Right lobe of liver (tissue), 6 donors: ENCODE results near the gene C2. TPM values are rescaled to one million over a fixed set of nuclear protein-coding genes. Genes with fewer than 3 reads are reported as not detected.

Source experiments
- ATAC-seq, 4 donors: fragments of 200-7000 bp; cut with Tn5 transposase; one replicate each; pipeline ENCODE4 v1.9.1; 2020; ENCODE audit warnings: mild to moderate bottlenecking in 4 of 4, moderate library complexity in 4 of 4
- DNase-seq, 3 donors: peaks; one replicate each; pipeline ENCODE4 v3.0.0-alpha.2; 2020
- H3K27ac ChIP-seq, 3 donors: fragments of 200-600 bp; one replicate each; pipeline ENCODE4 v1.8.0; 2022
- H3K27me3 ChIP-seq, 2 donors: fragments of 200-600 bp; one replicate each; pipeline ENCODE4 v1.8.0; 2022
- H3K36me3 ChIP-seq, 4 donors: fragments of 200-600 bp; sonication (generic) in 1 of 4; one replicate each; pipeline versions ENCODE4 v1.5.1 to v1.8.0; 2017 to 2022; ENCODE audit warnings: control low read depth in 1 of 4
- H3K4me1 ChIP-seq, 4 donors: fragments of 200-600 bp; sonication (generic) in 1 of 4; one replicate each; pipeline versions ENCODE4 v1.5.1 to v1.8.0; 2017 to 2022; ENCODE audit warnings: control low read depth in 1 of 4
- H3K4me3 ChIP-seq, 3 donors: fragments of 200-600 bp; one replicate each; pipeline ENCODE4 v1.8.0; 2022
- H3K9me3 ChIP-seq, 4 donors: fragments of 200-600 bp; sonication (generic) in 1 of 4; one replicate each; pipeline versions ENCODE4 v1.5.1 to v1.8.0; 2017 to 2022; ENCODE audit warnings: control low read depth in 1 of 4
- CTCF ChIP-seq, 4 donors: fragments of 200-600 bp in 3 of 4; fragments of 450-650 bp in 1 of 4; IDR thresholded peaks; one replicate each; pipeline versions ENCODE4 v1.5.1 to v1.8.0; 2016 to 2022; ENCODE audit warnings: antibody characterized with exemption in 4 of 4, mild to moderate bottlenecking in 2 of 4
- POLR2A ChIP-seq: fragments of 450-650 bp; IDR thresholded peaks from one replicate; pipeline ENCODE4 v1.6.1; 2017; ENCODE audit warnings: antibody characterized with exemption, mild to moderate bottlenecking
- WGBS: methylation state at CpG from one replicate; pipeline ENCODE4 v1.1.6; 2018; ENCODE audit warnings: low coverage, low lambda C conversion rate; ENCODE audit not compliant: insufficient coverage; ENCODE audit errors: missing lambda C conversion rate; 5-methylcytosine and 5-hydroxymethylcytosine counted together
- intact Hi-C, 2 donors: fragments of 100-400 bp; cut with DNase I; formaldehyde crosslinking; loops; one replicate each; pipeline versions ENCODE4 v1.11.2 to v1.14.1; 2022
- total RNA-seq, 6 experiments: library from RNA; depleted of rRNA in 2 of 6; stranded (reverse); fragments of >200 nt in 2 of 6; fragmentation: NEBNext Ultra II Directional in 3 of 6; extraction: Animal tissue kit (Norgen Biotek cat#: 25700) in 3 of 6; gene quantifications; one replicate each; pipeline versions ENCODE4 v1.1.0 to v1.2.4, GENCODE V29; 2016 to 2023
- donor health status: DM: no; HTN: yes; CAD: no.
- donor health status: DM: no; HTN: no; CAD: no.
- donor health status: DM: no; HTN: no; CAD: no.
- donor health status: DM: no; HTN: yes; CAD: no.
- donor health status: DM: no; HTN: yes; CAD: no.

The C2 gene
- total RNA-seq, 6 experiments from 2014 or later = 309 to 739 (median 533) TPM

- Histone ChIP-seq H3K27ac (no peak overlapping the region), H3K27me3 (no peaks in the 10 kb centered on the region), H3K36me3 (no peaks in the 10 kb centered on the region), H3K4me1 (no peaks in the 10 kb centered on the region), H3K4me3 (no peak overlapping the region), H3K9me3 (no peaks in the 10 kb centered on the region)
- DNase-seq (no peak), ATAC-seq (no peak)
- TF ChIP-seq CTCF (IDR thresholded peaks at IDR 0.05) = no peak
- TF ChIP-seq POLR2A = no peak
- intact Hi-C loops = no loop called here
- WGBS = 79% methylated on average over 3 of the region's 8 CpGs
These were observed 9.3 kb upstream of the C2 start for GRCh38 chr6:31918069-31918720.

GRCh38 chr6:31919624-31920303 lies 7.8 kb upstream of the C2 start:
- H3K4me1 ChIP-seq = no peaks in the 10 kb centered on the region
- TF ChIP-seq POLR2A = no peak
- no peak for TF ChIP-seq CTCF (IDR thresholded peaks at IDR 0.05)
- no peaks in the 10 kb centered on the region for H3K9me3 ChIP-seq
- H3K36me3 ChIP-seq = no peaks in the 10 kb centered on the region
- ATAC-seq (no peak), DNase-seq (no peak)
- intact Hi-C loops = no loop called here
- H3K4me3 ChIP-seq = no peak overlapping the region
- no peak overlapping the region for H3K27ac ChIP-seq
- 84% methylated on average over 3 of the region's 6 CpGs for WGBS
- no peaks in the 10 kb centered on the region for H3K27me3 ChIP-seq

- Histone ChIP-seq H3K4me1 (no peaks in the 10 kb centered on the region), H3K36me3 (no peaks in the 10 kb centered on the region), H3K27me3 (no peaks in the 10 kb centered on the region), H3K27ac (no peak overlapping the region), H3K4me3 (no peak overlapping the region), H3K9me3 (no peaks in the 10 kb centered on the region)
- WGBS = 72% methylated on average over 2 of the region's 2 CpGs
- ATAC-seq = no peak
- DNase-seq = no peak
- TF ChIP-seq POLR2A (no peak), CTCF (IDR thresholded peaks at IDR 0.05) (no peak)
- intact Hi-C loops = no loop called here
These were observed 6.7 kb upstream of the C2 start for GRCh38 chr6:31920811-31921210.

GRCh38 chr6:31922942-31923341 lies 4.6 kb upstream of the C2 start:
- ATAC-seq (peak; percentile 29 to 56 (median 34)), DNase-seq (peak in 1 of 3 donors; percentile 58)
- H3K27me3 ChIP-seq = no peaks in the 10 kb centered on the region
- H3K36me3 ChIP-seq = no peaks in the 10 kb centered on the region
- H3K4me3 ChIP-seq = no peak overlapping the region
- TF ChIP-seq CTCF (IDR thresholded peaks at IDR 0.05) (peak; percentile 12 to 34 (median 30)), POLR2A (no peak)
- H3K27ac ChIP-seq = no peak overlapping the region
- peaks cover 0 to 7% (median 3%) of the 10 kb centered on the region in 4 donors for H3K4me1 ChIP-seq
- no peaks in the 10 kb centered on the region for H3K9me3 ChIP-seq
- 5% methylated on average over 5 of the region's 5 CpGs for WGBS
- intact Hi-C loops = no loop called here
